Smooth muscle cell (in vitro differentiated cells): ENCODE data around the gene UQCR11. TPM values are rescaled to one million over a fixed set of nuclear protein-coding genes. Genes with fewer than 3 reads are reported as not detected.

Experiments
- DNase-seq: peaks from one replicate; lab custom pipeline; 2025; ENCODE audit not compliant: unreplicated experiment; lab: John Stamatoyannopoulos, UW
- H2AFZ ChIP-seq: fragments of 200-600 bp; sonication (generic); 2 replicates; pipeline ENCODE4 v1.6.0; 2016; ENCODE audit warnings: antibody characterized with exemption, low read depth, mild to moderate bottlenecking
- H3F3A ChIP-seq: fragments of 200-600 bp; sonication (generic); 2 replicates; pipeline ENCODE4 v1.6.0; 2017; ENCODE audit warnings: antibody characterized with exemption, low read depth
- H3K27ac ChIP-seq: fragments of 200-600 bp; sonication (generic); 2 replicates; pipeline ENCODE4 v1.5.1; 2016; ENCODE audit warnings: low read depth, mild to moderate bottlenecking
- H3K27me3 ChIP-seq: fragments of 200-600 bp; sonication (generic); 2 replicates; pipeline ENCODE4 v1.6.1; 2016; ENCODE audit warnings: low read depth, mild to moderate bottlenecking
- H3K36me3 ChIP-seq: fragments of 200-600 bp; sonication (generic); 2 replicates; pipeline ENCODE4 v1.5.1; 2016; ENCODE audit warnings: low read depth
- H3K4me1 ChIP-seq: fragments of 200-600 bp; sonication (generic); 2 replicates; pipeline ENCODE4 v1.5.1; 2016; ENCODE audit warnings: low read depth
- H3K4me2 ChIP-seq: fragments of 200-600 bp; sonication (generic); 2 replicates; pipeline ENCODE4 v1.6.0; 2016; ENCODE audit warnings: mild to moderate bottlenecking
- H3K4me3 ChIP-seq: fragments of 200-600 bp; sonication (generic); 2 replicates; pipeline ENCODE4 v1.5.1; 2016; ENCODE audit warnings: mild to moderate bottlenecking
- H3K79me2 ChIP-seq: fragments of 200-600 bp; sonication (generic); 2 replicates; pipeline ENCODE4 v1.6.0; 2016; ENCODE audit warnings: low read depth, mild to moderate bottlenecking
- H3K9ac ChIP-seq: fragments of 200-600 bp; sonication (generic); 2 replicates; pipeline ENCODE4 v1.6.0; 2016; ENCODE audit warnings: low read depth
- H3K9me3 ChIP-seq: fragments of 200-600 bp; sonication (generic); replicated peaks from 2 replicates; pipeline ENCODE4 v1.5.1; 2016; ENCODE audit warnings: low read depth
- H4K20me1 ChIP-seq: fragments of 200-600 bp; sonication (generic); 2 replicates; pipeline ENCODE4 v1.6.0; 2016; ENCODE audit warnings: low read depth
- CTCF ChIP-seq: fragments of 200-600 bp; sonication (generic); IDR thresholded peaks from 2 replicates; pipeline ENCODE4 v1.5.1; 2017; ENCODE audit warnings: borderline replicate concordance, mild to moderate bottlenecking, antibody characterized with exemption; ENCODE audit not compliant: insufficient read depth, poor library complexity, severe bottlenecking
- WGBS: methylation state at CpG from one replicate; pipeline ENCODE4 v1.1.7; 2016; ENCODE audit warnings: low lambda C conversion rate; 5-methylcytosine and 5-hydroxymethylcytosine counted together
- polyA plus RNA-seq: library from polyadenylated mRNA; unstranded; fragments of >200 nt; fragmentation: Nextera tagmentation; extraction: Ambion mirVana; gene quantifications from 2 replicates; pipeline ENCODE4 v1.2.1, GENCODE V29; 2016
- total RNA-seq: library from RNA; depleted of rRNA; stranded (reverse); fragments of >200 nt; gene quantifications from 2 replicates; pipeline ENCODE4 v1.2.3, GENCODE V29; 2014

UQCR11 gene
- total and polyA plus RNA-seq, 2 experiments from 2014 or later: 32.3 to 592 TPM

- H4K20me1 ChIP-seq: peaks cover 40% of the 10 kb centered on the region
- no peak for DNase-seq
- H3K4me3 ChIP-seq: no peak overlapping the region
- no peaks in the 10 kb centered on the region for H3K4me1 ChIP-seq
- H3K27ac ChIP-seq: no peak overlapping the region
- peaks cover 8% of the 10 kb centered on the region for H3K36me3 ChIP-seq
- H3K9me3 ChIP-seq: no peaks in the 10 kb centered on the region
- H3K79me2 ChIP-seq: no peaks in the 10 kb centered on the region
- no peak overlapping the region for H2AFZ ChIP-seq
- WGBS: 98% methylated on average over 35 of the region's 41 CpGs
- no peaks in the 10 kb centered on the region for H3K27me3 ChIP-seq
- no peak overlapping the region for H3K4me2 ChIP-seq
- TF ChIP-seq CTCF: no peak
- no peaks in the 10 kb centered on the region for H3F3A ChIP-seq
- H3K9ac ChIP-seq: no peak overlapping the region
These were observed 10.0 kb upstream of the UQCR11 start for GRCh38 chr19:1615156-1615765.

GRCh38 chr19:1613808-1614570 lies 8.7 kb upstream of the UQCR11 start:
- Histone ChIP-seq H3K9ac (no peak overlapping the region), H3K9me3 (no peaks in the 10 kb centered on the region), H4K20me1 (peaks cover 31% of the 10 kb centered on the region), H3K4me1 (no peaks in the 10 kb centered on the region), H3K36me3 (peaks cover 8% of the 10 kb centered on the region), H2AFZ (no peak overlapping the region), H3K79me2 (no peaks in the 10 kb centered on the region), H3K4me3 (no peak overlapping the region), H3K4me2 (no peak overlapping the region), H3F3A (no peaks in the 10 kb centered on the region), H3K27me3 (no peaks in the 10 kb centered on the region), H3K27ac (no peak overlapping the region)
- DNase-seq: no peak
- 97% methylated on average over 31 of the region's 32 CpGs for WGBS
- no peak for TF ChIP-seq CTCF

- H3K4me2 ChIP-seq: no peak overlapping the region
- no peak overlapping the region for H3K9ac ChIP-seq
- no peaks in the 10 kb centered on the region for H3K27me3 ChIP-seq
- peaks cover 8% of the 10 kb centered on the region for H3K36me3 ChIP-seq
- no peak for TF ChIP-seq CTCF
- H2AFZ ChIP-seq: no peak overlapping the region
- 91% methylated on average over 9 of the region's 9 CpGs for WGBS
- no peaks in the 10 kb centered on the region for H3K9me3 ChIP-seq
- no peaks in the 10 kb centered on the region for H3F3A ChIP-seq
- peaks cover 22% of the 10 kb centered on the region for H4K20me1 ChIP-seq
- no peak overlapping the region for H3K4me3 ChIP-seq
- no peaks in the 10 kb centered on the region for H3K4me1 ChIP-seq
- DNase-seq: no peak
- H3K79me2 ChIP-seq: no peaks in the 10 kb centered on the region
- no peak overlapping the region for H3K27ac ChIP-seq
These were observed 7.9 kb upstream of the UQCR11 start for GRCh38 chr19:1613146-1613545.
